WERI-Rb-1 (cell line): Measurements from ENCODE around the gene PCP2.

Experiments
- DNase-seq: peaks from one replicate; pipeline ENCODE4 v3.0.0-alpha.2; 2020
- H3K27ac ChIP-seq: fragments of 250-450 bp; sonication (Bioruptor Pico); 2 replicates; pipeline ENCODE4 v1.5.1; 2020; ENCODE audit warnings: mild to moderate bottlenecking, moderate library complexity
- H3K27me3 ChIP-seq: fragments of 250-450 bp; sonication (Bioruptor Pico); 2 replicates; pipeline ENCODE4 v1.5.1; 2021; ENCODE audit warnings: mild to moderate bottlenecking, low read depth, moderate library complexity; ENCODE audit not compliant: insufficient read depth, severe bottlenecking
- H3K36me3 ChIP-seq: fragments of 250-450 bp; sonication (Bioruptor Pico); 2 replicates; pipeline ENCODE4 v1.5.1; 2020; ENCODE audit warnings: mild to moderate bottlenecking, moderate library complexity
- H3K4me3 ChIP-seq: 2 replicates; pipeline ENCODE4 v1.5.1; 2011; ENCODE audit warnings: low read depth, mild to moderate bottlenecking, control low read depth, low read length
- H3K9me3 ChIP-seq: fragments of 250-450 bp; sonication (Bioruptor Pico); 2 replicates; pipeline ENCODE4 v1.5.1; 2021; ENCODE audit warnings: mild to moderate bottlenecking, moderate library complexity; ENCODE audit not compliant: severe bottlenecking
- TF ChIP-seq, protein P1 (sequence below): IDR thresholded peaks from 2 replicates; pipeline ENCODE4 v1.5.1; 2011; ENCODE audit warnings: low read depth, mild to moderate bottlenecking, control low read depth, inconsistent platforms, low read length

Gene PCP2

DNA sequence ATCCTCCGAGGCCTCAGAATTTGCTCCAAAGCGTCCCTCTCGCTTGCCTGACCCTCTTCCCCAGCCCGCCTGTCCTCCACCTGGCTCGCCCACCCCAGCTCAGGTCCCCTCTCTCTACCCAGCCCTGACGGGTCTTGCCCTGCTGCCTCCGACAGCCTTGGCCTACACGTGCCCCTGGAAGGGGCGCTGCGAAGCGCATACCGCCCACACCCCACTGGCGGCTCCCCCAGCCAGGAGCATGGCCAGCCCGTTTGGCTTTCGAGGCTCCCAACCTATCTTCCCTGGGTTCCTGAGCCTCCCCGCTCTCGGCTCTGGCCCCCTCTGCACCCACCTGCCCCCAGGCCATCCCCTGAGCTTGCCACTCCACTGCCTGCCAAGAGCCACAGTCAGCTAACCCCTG lies 8.7 kb downstream of the PCP2 start:
- TF ChIP-seq, protein P1, sequence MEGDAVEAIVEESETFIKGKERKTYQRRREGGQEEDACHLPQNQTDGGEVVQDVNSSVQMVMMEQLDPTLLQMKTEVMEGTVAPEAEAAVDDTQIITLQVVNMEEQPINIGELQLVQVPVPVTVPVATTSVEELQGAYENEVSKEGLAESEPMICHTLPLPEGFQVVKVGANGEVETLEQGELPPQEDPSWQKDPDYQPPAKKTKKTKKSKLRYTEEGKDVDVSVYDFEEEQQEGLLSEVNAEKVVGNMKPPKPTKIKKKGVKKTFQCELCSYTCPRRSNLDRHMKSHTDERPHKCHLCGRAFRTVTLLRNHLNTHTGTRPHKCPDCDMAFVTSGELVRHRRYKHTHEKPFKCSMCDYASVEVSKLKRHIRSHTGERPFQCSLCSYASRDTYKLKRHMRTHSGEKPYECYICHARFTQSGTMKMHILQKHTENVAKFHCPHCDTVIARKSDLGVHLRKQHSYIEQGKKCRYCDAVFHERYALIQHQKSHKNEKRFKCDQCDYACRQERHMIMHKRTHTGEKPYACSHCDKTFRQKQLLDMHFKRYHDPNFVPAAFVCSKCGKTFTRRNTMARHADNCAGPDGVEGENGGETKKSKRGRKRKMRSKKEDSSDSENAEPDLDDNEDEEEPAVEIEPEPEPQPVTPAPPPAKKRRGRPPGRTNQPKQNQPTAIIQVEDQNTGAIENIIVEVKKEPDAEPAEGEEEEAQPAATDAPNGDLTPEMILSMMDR: no peak
- H3K27me3 ChIP-seq: no peaks in the 10 kb centered on the region
- H3K9me3 ChIP-seq: no peaks in the 10 kb centered on the region
- DNase-seq: no peak
- H3K27ac ChIP-seq: no peak overlapping the region
- peaks cover 59% of the 10 kb centered on the region for H3K36me3 ChIP-seq
- H3K4me3 ChIP-seq: no peak overlapping the region

DNA sequence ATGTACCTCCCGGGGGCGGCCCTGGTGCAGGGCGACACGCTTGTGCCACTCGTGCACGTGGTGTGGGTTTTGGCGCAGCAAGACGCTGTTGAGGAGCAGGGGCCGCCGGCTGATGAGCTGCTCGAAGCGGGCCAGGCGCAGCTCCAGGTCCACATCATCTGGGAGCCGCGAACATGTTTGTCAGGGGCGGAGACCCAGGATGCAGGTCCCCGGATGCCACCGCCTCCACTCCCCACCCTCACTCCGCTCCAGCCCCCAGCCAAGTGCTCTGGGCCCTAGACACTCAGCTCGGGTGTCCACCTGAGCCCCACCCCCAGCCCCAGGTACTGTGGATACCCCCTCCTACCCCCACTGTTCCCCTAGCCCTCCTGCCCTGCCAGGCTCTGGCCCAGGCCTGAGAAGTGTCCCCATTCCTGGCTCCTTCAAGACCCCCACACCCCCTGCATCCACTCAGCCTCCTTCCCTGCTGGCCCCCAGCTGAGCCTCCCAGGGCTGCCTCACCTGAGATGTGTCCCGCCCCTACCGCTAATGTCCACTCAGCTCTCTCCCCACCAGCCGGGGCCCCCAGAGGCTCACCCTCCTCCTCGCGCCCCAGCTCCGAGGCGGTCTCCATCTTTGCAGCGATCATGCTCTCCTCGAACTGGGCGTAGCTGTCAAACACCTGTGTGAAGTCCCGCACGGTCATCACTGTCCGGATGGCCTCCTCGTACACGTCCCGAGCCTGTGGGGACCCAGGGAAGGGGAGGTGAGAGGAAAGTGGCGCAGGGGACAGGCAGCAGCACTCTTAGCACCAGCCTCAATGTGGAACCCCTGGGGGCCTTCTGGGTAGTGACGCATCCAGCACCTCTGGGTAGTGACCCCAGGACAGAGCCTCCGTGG lies 9.6 kb downstream of the PCP2 start:
- no peak for DNase-seq
- peaks cover 59% of the 10 kb centered on the region for H3K36me3 ChIP-seq
- H3K27me3 ChIP-seq: no peaks in the 10 kb centered on the region
- H3K27ac ChIP-seq: no peak overlapping the region
- H3K9me3 ChIP-seq: no peaks in the 10 kb centered on the region
- no peak overlapping the region for H3K4me3 ChIP-seq
- TF ChIP-seq, protein P1: no peak

DNA sequence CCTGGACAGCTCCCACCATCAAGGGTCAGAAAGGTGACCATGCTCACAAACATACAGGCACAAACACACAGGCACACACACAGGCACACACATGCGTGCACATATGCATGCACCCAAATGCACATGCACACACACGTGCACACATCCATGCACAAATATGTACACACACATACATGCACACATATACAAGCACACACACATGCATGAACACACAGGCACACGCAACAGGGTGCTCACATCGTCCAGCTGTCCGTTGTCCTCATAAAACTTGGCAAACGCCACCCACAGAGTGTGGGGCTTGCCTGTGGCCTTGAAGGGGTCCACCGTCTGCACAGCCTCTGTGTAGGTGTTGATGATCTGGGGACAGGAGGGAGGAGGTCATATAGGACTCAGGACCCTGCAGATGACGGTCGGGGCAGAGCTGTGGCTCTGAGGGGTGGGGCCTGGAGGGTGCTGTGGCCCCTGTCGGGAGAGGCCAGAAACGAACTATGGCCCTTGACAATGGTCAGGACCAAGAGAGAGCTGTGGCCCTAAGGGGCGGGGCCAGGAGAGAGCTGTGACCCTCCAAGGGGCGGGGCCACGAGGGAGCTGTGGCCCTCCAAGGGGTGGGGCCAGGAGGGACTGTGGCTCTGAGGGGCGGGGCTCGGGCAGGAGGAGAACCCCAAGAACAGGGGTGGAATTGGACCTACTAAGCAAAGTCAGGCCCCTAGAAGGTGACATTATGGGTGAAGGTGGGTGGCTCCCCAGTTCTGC lies 10.4 kb downstream of the PCP2 start:
- H3K36me3 ChIP-seq: peaks cover 62% of the 10 kb centered on the region
- no peaks in the 10 kb centered on the region for H3K9me3 ChIP-seq
- H3K27me3 ChIP-seq: no peaks in the 10 kb centered on the region
- H3K27ac ChIP-seq: no peak overlapping the region
- no peak overlapping the region for H3K4me3 ChIP-seq
- TF ChIP-seq, protein P1: no peak
- no peak for DNase-seq

DNA sequence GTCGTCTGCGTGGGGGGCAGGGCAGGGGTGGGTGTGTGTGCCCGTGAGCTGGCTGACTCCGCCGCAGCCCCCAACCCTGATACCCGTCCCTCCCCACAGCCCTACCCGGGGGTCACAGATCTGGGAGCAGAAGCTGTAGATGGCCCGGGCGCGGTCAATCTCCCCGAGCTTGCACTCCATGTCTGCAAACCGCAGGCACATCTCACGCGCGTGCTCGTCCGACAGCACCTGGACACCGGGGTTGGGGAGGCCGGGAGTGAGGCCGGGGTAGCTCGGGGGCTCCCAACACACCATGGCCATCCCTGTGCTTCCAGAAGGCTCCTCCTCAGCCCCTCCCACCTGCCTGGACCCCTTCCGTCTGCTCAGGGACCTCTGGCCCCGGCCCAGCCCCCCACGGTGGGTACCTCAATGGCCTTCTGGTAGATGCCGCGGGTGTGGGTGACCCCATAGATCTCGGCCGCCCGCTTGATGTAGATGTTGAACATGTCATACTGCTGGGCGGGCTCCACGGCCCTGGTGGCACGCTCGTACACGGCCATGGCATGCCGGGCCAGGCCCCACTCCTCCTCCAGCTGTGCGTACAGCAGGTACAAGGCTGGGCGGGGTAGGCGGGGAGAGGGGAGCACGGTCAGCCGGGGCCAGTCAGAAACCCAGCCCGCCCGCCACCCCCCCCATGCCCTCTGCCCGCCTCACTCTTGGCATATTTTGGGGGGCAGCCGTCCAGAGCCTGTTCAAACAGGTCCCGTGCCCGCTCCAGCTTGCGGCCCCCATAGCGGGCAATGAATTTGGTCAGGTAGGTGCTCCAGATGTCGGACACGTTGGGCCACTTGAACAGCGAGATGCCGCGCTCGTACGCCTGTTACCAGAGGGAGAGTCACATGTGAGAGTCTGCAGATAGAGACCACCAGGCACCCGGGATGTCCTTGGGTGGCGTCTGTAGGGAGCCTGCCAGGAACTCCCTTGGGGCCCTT lies 12.8 kb downstream of the PCP2 start:
- Histone ChIP-seq H3K36me3 (peaks cover 64% of the 10 kb centered on the region), H3K4me3 (no peak overlapping the region), H3K27ac (no peak overlapping the region), H3K27me3 (no peaks in the 10 kb centered on the region), H3K9me3 (no peaks in the 10 kb centered on the region)
- no peak for DNase-seq
- TF ChIP-seq, protein P1: no peak

DNA sequence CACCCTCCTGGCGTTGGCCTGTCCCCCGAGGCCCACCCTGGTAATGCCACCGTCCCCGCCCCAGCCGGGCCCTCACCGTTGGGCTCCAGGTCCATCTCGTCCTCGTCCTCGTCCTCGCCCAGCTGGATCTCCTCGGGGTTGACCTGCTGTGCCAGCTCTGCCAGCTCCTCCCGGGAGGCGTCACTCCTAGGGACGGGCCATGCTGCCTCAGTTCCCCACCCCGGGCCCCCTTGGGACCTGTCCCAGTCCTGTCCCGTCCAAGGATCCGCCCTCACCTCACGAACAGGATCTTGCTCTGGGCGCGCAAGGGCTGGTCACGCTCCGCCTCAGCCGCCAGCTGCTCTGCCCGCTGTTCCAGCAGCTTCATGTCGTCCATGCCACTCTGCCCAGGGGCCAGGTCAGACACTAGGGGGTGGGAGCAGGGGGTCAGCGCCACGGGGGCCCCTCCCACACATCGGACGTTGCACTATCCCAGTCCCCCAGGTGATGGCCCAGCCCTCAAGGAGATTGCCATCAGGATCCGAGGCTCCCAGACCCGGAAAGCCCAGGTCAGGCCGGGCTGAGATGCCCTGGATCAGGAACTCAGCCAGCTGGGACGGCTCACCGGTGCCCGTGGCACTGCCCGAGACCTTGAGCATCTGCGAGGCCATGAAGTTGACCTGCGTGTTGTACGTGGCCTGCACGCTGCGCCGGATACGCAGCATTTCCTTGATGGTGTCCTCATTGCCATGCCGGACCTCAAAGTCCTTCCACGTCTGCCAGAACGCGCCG lies 13.7 kb downstream of the PCP2 start:
- Histone ChIP-seq H3K4me3 (no peak overlapping the region), H3K27me3 (no peaks in the 10 kb centered on the region), H3K36me3 (peaks cover 61% of the 10 kb centered on the region), H3K27ac (no peak overlapping the region), H3K9me3 (no peaks in the 10 kb centered on the region)
- no peak for DNase-seq
- TF ChIP-seq, protein P1: no peak
